K562 (cell line): ENCODE data around the gene CLSTN2. TPM values are rescaled to one million over a fixed set of nuclear protein-coding genes. Genes with fewer than 3 reads are reported as not detected.

Experiments
- ATAC-seq: fragments of 200-7000 bp; cut with Tn5 transposase; 3 replicates; pipeline ENCODE4 v1.9.1; 2020; ENCODE audit warnings: moderate library complexity
- BruUV-seq: library from RNA; stranded (reverse); fragments of 400-500 nt; replicated peaks from 2 replicates; lab custom pipeline; 2021; lab: Mats Ljungman, UMichigan
- CTCF ChIA-PET: fragments of 300-600 bp; formaldehyde crosslinking; extraction: SDS; loops from one replicate; lab custom pipeline; 2021; ENCODE audit warnings: low intra/inter-chr PET ratio; lab: Yijun Ruan, JAX
- POLR2A ChIA-PET: fragments of 300-600, 350-650 bp; sonication (Branson Sonifier 250); formaldehyde crosslinking; extraction: SDS; loops from one replicate; lab custom pipeline; 2021; ENCODE audit warnings: antibody characterized with exemption, inconsistent platforms; lab: Yijun Ruan, JAX
- DNase-seq, 4 experiments: peaks; one replicate each; pipeline versions ENCODE4 v3.0.0 to v3.0.0-alpha.2; 2011 to 2018; ENCODE audit warnings: low spot score in 3 of 4, mixed read lengths in 3 of 4; ENCODE audit errors: extremely low read depth in 1 of 4
- FAIRE-seq: peaks from 2 replicates; lab custom pipeline; 2011; peaks lifted over from hg19 to GRCh38; lab: Jason Lieb, UNC
- H2AFZ ChIP-seq: 2 replicates; pipeline ENCODE4 v1.6.0; 2011; ENCODE audit warnings: low read depth, low read length, control low read depth, inconsistent platforms
- H3K27ac ChIP-seq: fragments of 200-600 bp; 3 replicates; pipeline ENCODE4 v1.8.0; 2011; ENCODE audit warnings: low read depth, mild to moderate bottlenecking, control low read depth, inconsistent platforms, low read length, moderate library complexity, mixed read lengths; ENCODE audit errors: extremely low read depth
- H3K27me3 ChIP-seq, 2 experiments: fragments of 300-600 bp in 1 of 2; 2 replicates in 1 of 2; 3 replicates in 1 of 2; pipeline versions ENCODE4 v1.6.0 to v1.8.0; 2011; ENCODE audit warnings: inconsistent platforms in 2 of 2, low read length in 2 of 2, mild to moderate bottlenecking in 1 of 2, mixed read lengths in 1 of 2, moderate library complexity in 1 of 2; ENCODE audit not compliant: control insufficient read depth in 2 of 2, insufficient read depth in 2 of 2
- H3K36me3 ChIP-seq: fragments of 300-600 bp; 3 replicates; pipeline ENCODE4 v1.8.0; 2011; ENCODE audit warnings: mild to moderate bottlenecking, low read length, inconsistent platforms; ENCODE audit not compliant: control insufficient read depth, insufficient read depth
- H3K4me1 ChIP-seq, 2 experiments: fragments of 200-600 bp in 1 of 2; replicated peaks in 1 of 2; 2 replicates in 1 of 2; 3 replicates in 1 of 2; pipeline versions ENCODE4 v1.5.1 to v1.8.0; 2011; ENCODE audit warnings: inconsistent platforms in 2 of 2, low read length in 2 of 2, mild to moderate bottlenecking in 1 of 2, mixed read lengths in 1 of 2, moderate library complexity in 1 of 2; ENCODE audit not compliant: control insufficient read depth in 2 of 2, insufficient read depth in 2 of 2
- H3K4me2 ChIP-seq: 2 replicates; pipeline ENCODE4 v1.6.1; 2011; ENCODE audit warnings: low read length, control low read depth, inconsistent platforms, mixed read lengths; ENCODE audit not compliant: insufficient read depth
- H3K4me3 ChIP-seq: fragments of 200-600 bp; sonication (generic), shearing (Covaris generic); 2 replicates; pipeline ENCODE4 v1.5.1; 2016; ENCODE audit warnings: control low read depth, inconsistent platforms
- H3K79me2 ChIP-seq: fragments of 200-600 bp; 3 replicates; pipeline ENCODE4 v1.8.0; 2011; ENCODE audit warnings: low read length, inconsistent platforms; ENCODE audit not compliant: control insufficient read depth, insufficient read depth
- H3K9ac ChIP-seq, 2 experiments: 2 replicates each; pipeline versions ENCODE4 v1.6.0 to v1.6.1; 2011; ENCODE audit warnings: low read depth in 2 of 2, low read length in 2 of 2, control low read depth in 1 of 2, inconsistent platforms in 1 of 2, mild to moderate bottlenecking in 1 of 2, mixed read lengths in 1 of 2; ENCODE audit not compliant: insufficient read depth in 1 of 2
- H3K9me1 ChIP-seq: one replicate; pipeline ENCODE4 v1.6.0; 2011; ENCODE audit warnings: inconsistent platforms, mild to moderate bottlenecking, low read length, moderate library complexity; ENCODE audit not compliant: control insufficient read depth, insufficient read depth
- H3K9me3 ChIP-seq: replicated peaks from 2 replicates; pipeline ENCODE4 v1.5.1; 2011; ENCODE audit warnings: low read depth, low read length, inconsistent platforms; ENCODE audit not compliant: control insufficient read depth, insufficient read depth
- H4K20me1 ChIP-seq: replicated peaks from 2 replicates; pipeline ENCODE4 v1.6.1; 2011; ENCODE audit warnings: low read length, inconsistent platforms, mixed read lengths; ENCODE audit not compliant: control insufficient read depth, insufficient read depth
- E2F6 ChIP-seq, 2 experiments: IDR thresholded peaks; 2 replicates each; pipeline ENCODE4 v1.6.1; 2011; ENCODE audit warnings: borderline replicate concordance in 1 of 2, control low read depth in 1 of 2, low read depth in 1 of 2, low read length in 1 of 2, mild to moderate bottlenecking in 1 of 2, mixed read lengths in 1 of 2, moderate library complexity in 1 of 2; ENCODE audit not compliant: insufficient read depth in 1 of 2, insufficient read length in 1 of 2, poor library complexity in 1 of 2, severe bottlenecking in 1 of 2; ENCODE audit errors: extremely low read depth in 1 of 2
- FOXA1 ChIP-seq: fragments of 450-650 bp; IDR thresholded peaks from 2 replicates; pipeline ENCODE4 v1.6.1; 2016; ENCODE audit warnings: mild to moderate bottlenecking, borderline replicate concordance
- GABPB2 ChIP-seq: fragments of 250-450 bp; sonication (Bioruptor Pico); conservative IDR thresholded peaks from 2 replicates; pipeline ENCODE4 v1.5.1; 2021; ENCODE audit warnings: mild to moderate bottlenecking
- HIVEP1 ChIP-seq: fragments of 250-450 bp; sonication (Bioruptor Pico); IDR thresholded peaks from 2 replicates; pipeline ENCODE4 v1.4.0; 2020; ENCODE audit warnings: mild to moderate bottlenecking
- KAT8 ChIP-seq: fragments of 450-650 bp; IDR thresholded peaks from 2 replicates; pipeline ENCODE4 v1.6.1; 2016; ENCODE audit warnings: low read depth, mild to moderate bottlenecking
- LEF1 ChIP-seq: fragments of 450-650 bp; IDR thresholded peaks from 2 replicates; pipeline ENCODE4 v1.6.1; 2016; ENCODE audit warnings: mild to moderate bottlenecking
- MED1 ChIP-seq: sonication (generic); formaldehyde crosslinking; IDR thresholded peaks from 2 replicates; pipeline ENCODE4 v1.8.1; 2023; ENCODE audit warnings: missing genetic modification reagents, borderline replicate concordance
- NBN ChIP-seq: fragments of 450-650 bp; IDR thresholded peaks from 2 replicates; pipeline ENCODE4 v1.6.1; 2016; ENCODE audit warnings: low read depth, mild to moderate bottlenecking
- POLR2G ChIP-seq: fragments of 200-400 bp; formaldehyde crosslinking; IDR thresholded peaks from 2 replicates; pipeline ENCODE4 v1.6.1; 2017; ENCODE audit warnings: low read depth, mild to moderate bottlenecking, antibody characterized with exemption, low read length, moderate library complexity
- PTBP1 ChIP-seq: fragments of 200-400 bp; formaldehyde crosslinking; IDR thresholded peaks from 2 replicates; pipeline ENCODE4 v1.6.1; 2017; ENCODE audit warnings: low read depth, low read length
- SIRT6 ChIP-seq: IDR thresholded peaks from one replicate; pipeline ENCODE4 v1.6.1; 2012; ENCODE audit warnings: low read depth, mild to moderate bottlenecking, control low read depth, inconsistent platforms, low read length, moderate library complexity
- STAG1 ChIP-seq: sonication (generic); formaldehyde crosslinking; IDR thresholded peaks from 2 replicates; pipeline ENCODE4 v1.5.0; 2020; ENCODE audit warnings: missing genetic modification reagents, borderline replicate concordance
- TEAD1 ChIP-seq, 2 experiments: fragments of 450-650 bp in 1 of 2; sonication (generic) in 1 of 2; formaldehyde crosslinking; IDR thresholded peaks; 2 replicates each; pipeline versions ENCODE4 v1.4.0 to v1.8.0; 2020 to 2022; ENCODE audit warnings: mild to moderate bottlenecking in 2 of 2, missing genetic modification reagents in 1 of 2
- ZBTB9 ChIP-seq: fragments of 450-650 bp; formaldehyde crosslinking; IDR thresholded peaks from 2 replicates; pipeline ENCODE4 v1.4.0; 2020; ENCODE audit warnings: mild to moderate bottlenecking, moderate library complexity
- ZC3H8 ChIP-seq: fragments of 450-650 bp; IDR thresholded peaks from 2 replicates; pipeline ENCODE4 v1.6.1; 2017
- ZNF133 ChIP-seq: fragments of 250-450 bp; sonication (Bioruptor Pico); IDR thresholded peaks from 2 replicates; pipeline ENCODE4 v1.4.0; 2020; ENCODE audit warnings: mild to moderate bottlenecking
- ZNF785 ChIP-seq: fragments of 250-450 bp; sonication (Bioruptor Pico); IDR thresholded peaks from 2 replicates; pipeline ENCODE4 v1.4.0; 2020; ENCODE audit warnings: mild to moderate bottlenecking
- WGBS: fragments of 100-300 bp; shearing (Covaris generic); methylation state at CpG from one replicate; pipeline ENCODE4 v1.1.6; 2016; ENCODE audit warnings: low coverage, mixed read lengths; ENCODE audit not compliant: insufficient coverage; ENCODE audit errors: missing lambda C conversion rate; 5-methylcytosine and 5-hydroxymethylcytosine counted together
- in situ Hi-C: fragments of 300-500 bp; cut with MboI; formaldehyde crosslinking; loops from 4 replicates; pipeline ENCODE4 v1.15.0; 2018; ENCODE audit warnings: inconsistent platforms, mixed read lengths
- intact Hi-C: fragments of 100-400 bp; cut with micrococcal nuclease; formaldehyde crosslinking; loops from 2 replicates; pipeline ENCODE4 v1.14.2; 2022
- polyA plus RNA-seq, 8 experiments: library from polyadenylated mRNA; depleted of rRNA in 4 of 8; stranded (reverse) in 5 of 8; unstranded in 3 of 8; fragments of >200 nt; fragmentation: Nextera tagmentation in 2 of 8; fragmentation: Illumina TruSeq in 1 of 8; extraction: Ambion mirVana in 2 of 8; extraction: Trizol in 1 of 8; gene quantifications; 2 replicates each; pipeline versions ENCODE4 v1.2.1 to v1.2.3, GENCODE V29; 2011 to 2014; ENCODE audit warnings: inconsistent platforms in 1 of 8, missing spikeins in 1 of 8
- total RNA-seq, 7 experiments: library from RNA; depleted of rRNA in 6 of 7; stranded (reverse); fragments of >200 nt in 6 of 7; fragmentation: Illumina TruSeq in 2 of 7; extraction: Trizol in 2 of 7; gene quantifications; 2 replicates each; pipeline versions ENCODE4 v1.2.1 to v1.2.3, GENCODE V29; 2011 to 2021; ENCODE audit warnings: low replicate concordance in 1 of 7
- TF ChIP-seq, protein P1 (sequence below): fragments of 450-650 bp; IDR thresholded peaks from 2 replicates; pipeline ENCODE4 v1.6.1; 2017; ENCODE audit warnings: antibody characterized with exemption

Gene CLSTN2
- total and polyA plus RNA-seq, 9 of the 15 experiments (the other 6 are each of a cell fraction or from before 2014, with no cell fraction given) = 0.02 to 0.04 (median 0.04) TPM; not detected in 6

GRCh38 chr3:140373234-140373633, 438.2 kb downstream of the CLSTN2 start (continued):
- TF ChIP-seq, protein P1, sequence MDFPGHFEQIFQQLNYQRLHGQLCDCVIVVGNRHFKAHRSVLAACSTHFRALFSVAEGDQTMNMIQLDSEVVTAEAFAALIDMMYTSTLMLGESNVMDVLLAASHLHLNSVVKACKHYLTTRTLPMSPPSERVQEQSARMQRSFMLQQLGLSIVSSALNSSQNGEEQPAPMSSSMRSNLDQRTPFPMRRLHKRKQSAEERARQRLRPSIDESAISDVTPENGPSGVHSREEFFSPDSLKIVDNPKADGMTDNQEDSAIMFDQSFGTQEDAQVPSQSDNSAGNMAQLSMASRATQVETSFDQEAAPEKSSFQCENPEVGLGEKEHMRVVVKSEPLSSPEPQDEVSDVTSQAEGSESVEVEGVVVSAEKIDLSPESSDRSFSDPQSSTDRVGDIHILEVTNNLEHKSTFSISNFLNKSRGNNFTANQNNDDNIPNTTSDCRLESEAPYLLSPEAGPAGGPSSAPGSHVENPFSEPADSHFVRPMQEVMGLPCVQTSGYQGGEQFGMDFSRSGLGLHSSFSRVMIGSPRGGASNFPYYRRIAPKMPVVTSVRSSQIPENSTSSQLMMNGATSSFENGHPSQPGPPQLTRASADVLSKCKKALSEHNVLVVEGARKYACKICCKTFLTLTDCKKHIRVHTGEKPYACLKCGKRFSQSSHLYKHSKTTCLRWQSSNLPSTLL = no peak
- no peak for TF ChIP-seq ZNF133 (CRISPR knock-in tag)
- no peak for TF ChIP-seq MED1
- TF ChIP-seq ZNF785 (CRISPR knock-in tag) = no peak
- no peak for TF ChIP-seq SIRT6
- no peak for TF ChIP-seq GABPB2 (CRISPR knock-in tag)
- no peak for TF ChIP-seq TEAD1 (CRISPR knock-in tag; IDR thresholded peaks at IDR 0.05)

- intact Hi-C loops = no loop called here
- 11% methylated on average over 1 of the region's 1 CpG for WGBS
- Histone ChIP-seq H3K36me3 (no peaks in the 10 kb centered on the region), H4K20me1 (no peaks in the 10 kb centered on the region; the same call in 1 of the 2 replicates), H3K9me1 (no peaks in the 10 kb centered on the region), H3K9me3 (no peaks in the 10 kb centered on the region), H3K27ac (no peak overlapping the region), H3K4me3 (no peak overlapping the region), H3K9ac (no peak overlapping the region), H3K79me2 (no peaks in the 10 kb centered on the region), H2AFZ (no peak overlapping the region), H3K4me2 (no peak overlapping the region), H3K4me1 (no peaks in the 10 kb centered on the region), H3K27me3 (no peaks in the 10 kb centered on the region)
- DNase-seq = no peak
- in situ Hi-C loops = no loop called here
- CTCF ChIA-PET = no interaction called here
- no peak for ATAC-seq
- no peak for FAIRE-seq
- POLR2A ChIA-PET = interaction anchor here (0.8 kb wide), 1 partner anchor 12 kb away, joined by 4 read pairs; no protein-coding TSS in a partner anchor
- BruUV-seq = no TSS peak
- TF ChIP-seq ZBTB9 (CRISPR knock-in tag) = no peak
- no peak for TF ChIP-seq NBN
- no peak for TF ChIP-seq HIVEP1 (CRISPR knock-in tag)
- no peak for TF ChIP-seq ZC3H8
- no peak for TF ChIP-seq POLR2G
- TF ChIP-seq STAG1 (CRISPR knock-in tag) = no peak
- no peak for TF ChIP-seq FOXA1
- TF ChIP-seq E2F6 (IDR thresholded peaks at IDR 0.05; ENCODE audit: borderline replicate concordance in 1 of 2, extremely low read depth in 1 of 2, insufficient read depth in 1 of 2, insufficient read length in 1 of 2, low read depth in 1 of 2, low read length in 1 of 2, poor library complexity in 1 of 2, severe bottlenecking in 1 of 2) = no peak
- no peak for TF ChIP-seq LEF1
- TF ChIP-seq KAT8 = no peak
- TF ChIP-seq PTBP1 = no peak
These were observed 440.0 kb downstream of the CLSTN2 start for GRCh38 chr3:140375002-140375401.
